HUES64 (cell line): Measurements from ENCODE around the gene DAB2.
"Not testable (repeated sequence)": the region's sequence is repeated elsewhere in the genome, so short reads cannot be mapped to it uniquely, and the experiment has no call there.

Experiments used
- H3K27ac ChIP-seq: 2 replicates; pipeline ENCODE4 v1.7.0; 2013; ENCODE audit warnings: low read depth, low read length, inconsistent platforms
- H3K27me3 ChIP-seq: 2 replicates; pipeline ENCODE4 v1.6.1; 2013; ENCODE audit warnings: mild to moderate bottlenecking, low read length; ENCODE audit not compliant: insufficient read depth
- H3K36me3 ChIP-seq: 2 replicates; pipeline ENCODE4 v1.6.1; 2013; ENCODE audit warnings: mild to moderate bottlenecking, low read length; ENCODE audit not compliant: insufficient read depth
- H3K4me1 ChIP-seq: 2 replicates; pipeline ENCODE4 v1.6.1; 2013; ENCODE audit warnings: mild to moderate bottlenecking, low read length, moderate library complexity; ENCODE audit not compliant: insufficient read depth
- H3K4me3 ChIP-seq: 2 replicates; pipeline ENCODE4 v1.5.1; 2013; ENCODE audit warnings: mild to moderate bottlenecking, low read length, moderate library complexity
- H3K9ac ChIP-seq: 2 replicates; pipeline ENCODE4 v1.6.1; 2013; ENCODE audit warnings: mild to moderate bottlenecking, low read depth, low read length
- H3K9me3 ChIP-seq: 2 replicates; pipeline ENCODE4 v1.6.1; 2013; ENCODE audit warnings: low read depth, low read length; ENCODE audit not compliant: insufficient read depth
- WGBS: fragments of 150-250, 120-280 bp; methylation state at CpG from one replicate; pipeline ENCODE4 v1.1.7; 2013; ENCODE audit warnings: missing lambda C conversion rate; 5-methylcytosine and 5-hydroxymethylcytosine counted together

DAB2 gene

DNA sequence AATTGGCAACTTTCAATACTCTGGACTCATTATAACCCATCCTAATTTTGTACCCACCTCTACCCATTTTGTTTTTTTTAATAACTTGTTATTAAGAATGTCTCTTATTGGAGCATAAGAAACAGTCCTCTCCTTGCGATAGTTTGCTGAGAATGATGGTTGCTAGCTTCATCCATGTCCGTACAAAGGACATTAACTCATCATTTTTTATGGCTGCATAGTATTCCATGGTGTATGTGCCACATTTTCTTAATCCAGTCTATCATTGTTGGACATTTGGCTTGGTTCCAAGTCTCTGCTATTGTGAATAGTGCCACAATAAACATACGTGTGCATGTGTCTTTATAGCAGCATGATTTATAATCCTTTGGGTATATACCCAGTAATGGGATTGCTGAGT lies 21.0 kb downstream of the DAB2 start:
- not testable (repeated sequence) for H3K36me3 ChIP-seq
- WGBS: 95% methylated on average over 3 of the region's 3 CpGs

DNA sequence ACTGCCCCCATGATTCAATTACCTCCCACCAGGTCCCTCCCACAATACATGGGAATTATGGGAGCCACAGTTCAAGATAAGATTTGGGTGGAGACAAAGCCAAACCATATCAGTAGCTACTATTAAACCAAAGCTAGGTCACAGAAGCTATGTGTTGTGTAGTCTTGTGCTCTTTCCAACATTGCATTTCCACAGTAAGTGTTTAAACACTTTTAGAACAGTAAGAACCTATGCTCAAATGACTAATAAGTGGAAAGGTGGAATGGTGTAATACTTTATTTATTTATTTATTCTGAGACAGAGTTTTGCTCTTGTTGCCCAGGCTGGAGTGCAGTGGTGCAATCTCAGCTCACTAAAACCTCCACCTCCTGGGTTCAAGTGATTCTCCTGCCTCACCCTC lies 22.6 kb downstream of the DAB2 start:
- peaks cover 12% of the 10 kb centered on the region for H3K4me1 ChIP-seq
- not testable (repeated sequence) for H3K36me3 ChIP-seq, H3K27me3 ChIP-seq, H3K9me3 ChIP-seq, H3K27ac ChIP-seq, H3K4me3 ChIP-seq, H3K9ac ChIP-seq

More for the DNA sequence above, 21.0 kb downstream of the DAB2 start:
- H3K27ac ChIP-seq, H3K9me3 ChIP-seq, H3K27me3 ChIP-seq, H3K4me3 ChIP-seq, H3K9ac ChIP-seq: not testable (repeated sequence)
- H3K4me1 ChIP-seq: peaks cover 12% of the 10 kb centered on the region

DNA sequence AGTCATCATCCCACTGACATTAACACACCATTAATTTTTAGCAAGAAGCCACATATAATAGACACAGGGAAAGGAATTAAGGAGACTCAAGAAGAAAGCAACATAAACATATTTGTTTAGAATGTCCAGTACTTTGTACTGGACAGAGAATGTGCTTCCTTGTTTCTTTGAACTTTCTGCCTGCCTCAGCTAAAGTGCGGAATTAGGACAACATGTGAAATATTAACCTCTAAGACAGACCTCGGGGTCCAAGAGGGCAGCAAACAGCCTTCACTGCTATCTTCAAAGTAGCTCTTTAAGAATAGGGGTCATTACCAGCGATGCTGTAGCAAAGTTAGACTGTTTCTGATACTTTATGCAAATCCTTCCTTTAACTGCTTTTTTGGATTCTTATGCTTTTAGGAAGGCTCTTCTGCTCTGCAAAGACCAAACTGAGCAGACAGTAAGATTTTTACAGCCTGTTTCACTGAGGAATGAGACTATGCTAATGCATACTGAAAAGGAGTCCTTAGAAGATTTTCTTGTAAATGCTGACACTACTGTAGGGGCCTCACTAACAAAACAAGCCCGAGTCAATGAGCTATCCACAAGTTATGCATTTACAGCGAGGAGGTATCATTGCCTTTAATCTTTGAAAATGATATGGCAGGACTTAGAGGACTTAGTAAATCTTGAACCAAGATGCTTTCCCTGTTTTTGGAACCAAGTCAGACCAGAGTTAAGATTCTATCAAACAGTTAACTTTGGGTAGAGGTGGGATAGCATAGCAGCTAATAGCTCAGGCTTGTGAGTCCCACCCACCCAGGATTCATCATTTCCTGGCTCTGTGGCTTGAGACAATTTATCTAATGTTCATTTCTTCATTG lies 23.8 kb downstream of the DAB2 start:
- 72% methylated on average over 5 of the region's 5 CpGs for WGBS
- H3K4me3 ChIP-seq: no peak overlapping the region
- H3K4me1 ChIP-seq: peaks cover 12% of the 10 kb centered on the region
- no peak overlapping the region; the same call in 1 of the 2 replicates for H3K27ac ChIP-seq
- no peaks in the 10 kb centered on the region for H3K36me3 ChIP-seq
- H3K9me3 ChIP-seq: no peaks in the 10 kb centered on the region
- H3K9ac ChIP-seq: no peak overlapping the region
- H3K27me3 ChIP-seq: no peaks in the 10 kb centered on the region

DNA sequence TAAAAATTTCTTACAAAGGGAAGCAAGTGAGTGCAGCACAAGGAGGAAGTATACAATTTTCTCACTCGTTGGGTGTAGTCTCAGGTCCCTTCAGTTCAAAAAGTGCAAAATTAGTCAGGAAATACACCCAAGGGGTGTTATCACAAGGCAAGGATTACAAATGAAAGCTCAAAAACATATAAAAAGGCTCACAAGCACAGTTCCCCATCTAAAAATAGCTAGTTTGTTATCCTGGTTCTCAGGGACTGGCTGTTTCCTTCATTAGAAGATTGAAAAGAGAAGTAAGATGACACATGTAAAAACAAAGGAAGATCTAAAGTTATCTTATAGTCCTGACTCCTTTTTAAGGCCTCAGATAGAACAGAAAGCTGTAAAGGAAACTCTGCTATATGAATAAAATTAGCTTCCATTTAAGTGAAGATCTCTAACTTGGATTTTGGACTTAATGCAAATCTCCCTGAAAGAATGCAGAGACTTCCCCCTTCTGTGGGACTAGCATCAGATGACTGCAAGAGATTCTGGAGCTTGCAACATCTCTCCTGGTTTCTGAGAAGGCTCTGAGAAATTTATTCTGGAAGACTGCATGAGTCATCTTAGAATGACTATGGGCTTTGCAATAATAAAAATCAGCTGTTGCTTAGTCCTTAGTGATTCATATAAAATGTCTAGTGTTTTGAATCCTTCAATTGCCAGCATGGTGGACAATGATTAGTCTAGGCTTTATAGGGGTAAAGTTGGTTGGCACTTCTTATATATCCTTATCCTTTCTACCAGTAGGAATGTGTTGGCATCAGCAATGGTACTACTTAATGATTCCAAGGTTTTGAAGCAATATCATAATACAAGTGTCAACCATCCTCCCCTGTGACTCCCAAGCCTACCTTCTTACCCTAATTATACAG lies 25.4 kb downstream of the DAB2 start:
- Histone ChIP-seq H3K27ac (no peak overlapping the region), H3K4me1 (peaks cover 16% of the 10 kb centered on the region), H3K9ac (no peak overlapping the region)

DNA sequence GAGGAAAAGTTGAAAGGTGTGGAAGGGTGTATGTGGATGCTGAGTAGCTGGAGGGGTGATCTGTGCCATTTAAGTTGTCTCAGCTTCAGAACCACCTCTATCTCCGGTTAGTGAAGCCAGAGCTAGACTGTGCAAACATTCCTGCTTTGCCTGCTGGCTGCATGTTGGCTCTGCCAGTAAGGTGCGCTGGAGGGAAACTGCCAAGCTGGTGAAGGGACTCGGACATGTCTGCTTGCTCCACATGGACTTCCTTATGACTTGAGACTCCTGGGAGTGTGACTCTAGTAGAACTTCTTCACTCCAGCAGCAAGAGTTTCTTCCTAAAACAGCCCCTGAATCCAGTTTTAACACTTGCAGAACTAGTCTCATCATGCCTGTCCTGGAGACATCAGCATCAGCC lies 27.9 kb downstream of the DAB2 start:
- Histone ChIP-seq H3K27ac (no peak overlapping the region), H3K4me1 (peaks cover 16% of the 10 kb centered on the region), H3K4me3 (no peak overlapping the region), H3K9ac (no peak overlapping the region), H3K36me3 (peaks cover 4% of the 10 kb centered on the region; the same call in 1 of the 2 replicates), H3K27me3 (no peaks in the 10 kb centered on the region), H3K9me3 (no peaks in the 10 kb centered on the region)
- WGBS: 90% methylated on average over 3 of the region's 3 CpGs

More for the DNA sequence above, 25.4 kb downstream of the DAB2 start:
- Histone ChIP-seq H3K9me3 (no peaks in the 10 kb centered on the region), H3K36me3 (no peaks in the 10 kb centered on the region), H3K4me3 (no peak overlapping the region), H3K27me3 (no peaks in the 10 kb centered on the region)
- 91% methylated on average over 1 of the region's 1 CpG for WGBS

DNA sequence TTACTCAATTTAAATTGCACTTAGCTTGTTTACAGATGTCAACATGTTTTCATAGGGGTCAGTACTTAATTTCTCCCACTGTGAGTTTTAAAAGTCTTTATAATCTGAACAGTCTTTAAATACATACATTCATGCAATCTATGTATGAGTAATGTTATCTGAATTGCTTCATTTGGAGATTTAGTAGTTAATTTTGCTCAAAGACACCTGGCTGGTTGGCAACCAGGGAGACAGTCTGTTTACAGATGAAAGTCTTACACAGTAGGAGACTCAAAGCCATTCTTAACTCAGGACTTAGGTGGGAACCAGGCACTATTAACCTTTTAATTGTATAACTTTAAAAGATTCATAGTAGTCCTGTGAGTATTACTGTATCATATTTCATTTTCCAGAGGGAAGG lies 29.3 kb downstream of the DAB2 start:
- Histone ChIP-seq H3K27ac (no peak overlapping the region), H3K4me1 (peaks cover 9% of the 10 kb centered on the region)

DNA sequence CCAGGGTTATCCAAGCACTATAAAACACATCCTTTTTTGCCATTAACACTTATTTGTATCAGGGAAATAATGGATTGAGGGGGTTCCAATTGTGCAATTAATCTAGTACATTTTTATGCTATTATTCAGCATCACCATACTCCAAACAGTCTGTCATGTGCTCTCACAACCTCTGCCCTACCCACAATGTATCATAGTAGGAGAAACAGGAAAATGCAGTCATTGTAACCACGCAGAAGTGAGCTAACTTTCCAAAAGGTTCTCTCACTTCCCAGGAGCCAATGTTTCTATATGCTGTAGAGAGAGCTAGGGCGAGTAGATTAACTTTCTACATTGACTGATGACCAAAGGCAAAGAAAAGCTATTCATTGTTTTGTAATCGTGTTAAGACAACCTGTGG lies 29.8 kb downstream of the DAB2 start:
- WGBS: 90% methylated on average over 2 of the region's 3 CpGs
- peaks cover 9% of the 10 kb centered on the region for H3K4me1 ChIP-seq
- no peak overlapping the region for H3K9ac ChIP-seq
- H3K36me3 ChIP-seq: peaks cover 4% of the 10 kb centered on the region; the same call in 1 of the 2 replicates
- no peak overlapping the region for H3K27ac ChIP-seq
- H3K4me3 ChIP-seq: no peak overlapping the region
- no peaks in the 10 kb centered on the region for H3K9me3 ChIP-seq
- no peaks in the 10 kb centered on the region for H3K27me3 ChIP-seq

More for the DNA sequence above, 29.3 kb downstream of the DAB2 start:
- Histone ChIP-seq H3K9ac (no peak overlapping the region), H3K4me3 (no peak overlapping the region), H3K36me3 (peaks cover 4% of the 10 kb centered on the region; the same call in 1 of the 2 replicates), H3K9me3 (no peaks in the 10 kb centered on the region), H3K27me3 (no peaks in the 10 kb centered on the region)

DNA sequence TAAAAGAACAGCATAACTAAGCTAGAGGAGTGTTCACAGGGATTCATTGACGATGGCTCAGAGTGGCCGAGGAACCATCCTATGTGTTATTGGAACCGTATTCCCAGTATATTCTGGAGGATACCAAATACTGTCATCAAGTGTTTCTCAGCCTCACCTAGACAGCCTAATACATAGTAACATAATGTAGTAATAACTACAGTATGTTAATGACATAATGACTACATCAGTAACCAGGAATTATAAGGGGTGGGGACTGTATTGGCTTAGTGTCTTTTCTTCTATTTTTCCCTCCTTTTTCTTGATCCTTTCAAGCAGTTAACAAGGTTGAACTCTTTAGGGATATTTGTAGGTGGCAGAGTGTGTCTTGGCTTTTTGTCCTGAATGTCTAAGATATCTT lies 33.8 kb downstream of the DAB2 start:
- peaks cover 4% of the 10 kb centered on the region; the same call in 1 of the 2 replicates for H3K4me1 ChIP-seq
- H3K27me3 ChIP-seq: no peaks in the 10 kb centered on the region
- H3K9ac ChIP-seq: no peak overlapping the region
- peaks cover 10% of the 10 kb centered on the region; the same call in 1 of the 2 replicates for H3K36me3 ChIP-seq
- H3K27ac ChIP-seq: no peak overlapping the region
- H3K4me3 ChIP-seq: no peak overlapping the region
- 96% methylated on average over 3 of the region's 3 CpGs for WGBS
- no peaks in the 10 kb centered on the region for H3K9me3 ChIP-seq

DNA sequence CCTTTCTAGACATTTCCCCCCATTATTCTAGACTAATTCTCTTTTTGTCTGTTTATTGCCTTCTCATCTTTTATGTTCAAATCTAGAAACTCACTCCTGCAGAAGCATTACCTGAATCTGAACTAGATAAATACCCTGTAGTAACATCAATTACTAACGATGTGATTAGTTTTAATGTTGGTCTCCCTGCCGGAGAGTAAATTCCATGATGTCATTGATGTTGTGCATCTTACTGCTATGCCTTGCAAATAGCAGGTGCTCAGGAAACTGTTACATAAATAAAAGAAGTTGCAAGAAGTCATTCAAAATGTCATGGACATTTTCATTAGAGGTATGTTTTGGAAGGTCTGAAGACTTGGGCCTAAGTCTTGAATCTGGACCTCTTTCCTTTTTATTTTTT lies 37.5 kb downstream of the DAB2 start:
- 81% methylated on average over 2 of the region's 2 CpGs for WGBS
- Histone ChIP-seq H3K27ac (no peak overlapping the region), H3K4me1 (no peaks in the 10 kb centered on the region)

DNA sequence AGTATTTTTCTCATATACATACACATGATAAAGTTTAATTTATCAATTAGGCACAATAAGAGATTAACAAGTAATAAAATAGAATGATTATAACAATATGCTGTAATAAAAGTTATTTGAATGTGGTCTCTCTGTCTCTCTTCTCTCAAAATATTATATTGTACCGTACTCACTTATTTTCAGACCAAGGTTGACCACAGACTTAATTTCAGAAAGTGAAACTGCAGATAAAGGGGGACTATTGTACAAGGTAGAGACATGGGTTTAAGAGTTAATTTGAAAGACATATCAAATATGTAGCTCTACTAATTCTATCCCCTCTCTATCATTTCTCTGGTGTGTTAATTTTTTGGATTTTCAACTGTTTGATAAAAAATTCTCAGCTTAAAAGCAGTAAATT lies 40.5 kb downstream of the DAB2 start:
- Histone ChIP-seq H3K9me3 (no peaks in the 10 kb centered on the region), H3K4me3 (no peak overlapping the region), H3K4me1 (no peaks in the 10 kb centered on the region), H3K36me3 (peaks cover 5% of the 10 kb centered on the region; the same call in 1 of the 2 replicates), H3K27me3 (no peaks in the 10 kb centered on the region), H3K27ac (no peak overlapping the region), H3K9ac (no peak overlapping the region)
- no CpG with 5 or more reads among the region's 1 CpG for WGBS

More for the DNA sequence above, 37.5 kb downstream of the DAB2 start:
- Histone ChIP-seq H3K9ac (no peak overlapping the region), H3K4me3 (no peak overlapping the region), H3K9me3 (no peaks in the 10 kb centered on the region), H3K27me3 (no peaks in the 10 kb centered on the region), H3K36me3 (peaks cover 8% of the 10 kb centered on the region; the same call in 1 of the 2 replicates)

DNA sequence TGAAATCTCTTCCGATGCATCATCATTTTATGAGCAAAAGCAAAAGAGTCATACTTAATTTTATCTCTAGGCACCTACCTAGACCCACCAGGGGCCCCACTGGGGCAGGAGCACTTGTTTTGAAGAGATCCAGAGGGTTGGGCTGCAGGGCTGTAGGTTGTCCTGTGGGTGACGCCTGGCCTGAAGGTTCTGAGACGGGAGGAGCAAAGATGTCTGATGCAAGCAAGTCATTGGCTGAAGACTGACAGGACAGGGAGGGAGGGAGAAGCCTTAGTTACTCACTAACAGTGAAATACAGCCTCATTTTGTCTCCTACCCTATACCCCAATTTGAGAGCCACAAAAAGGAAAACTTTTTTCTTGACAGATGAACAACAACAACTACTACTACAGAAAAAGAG lies 43.4 kb downstream of the DAB2 start:
- Histone ChIP-seq H3K36me3 (no peaks in the 10 kb centered on the region), H3K4me1 (no peaks in the 10 kb centered on the region), H3K27me3 (no peaks in the 10 kb centered on the region), H3K9me3 (no peaks in the 10 kb centered on the region), H3K27ac (no peak overlapping the region), H3K4me3 (no peak overlapping the region), H3K9ac (no peak overlapping the region)
- WGBS: 94% methylated on average over 3 of the region's 3 CpGs
